GM19324 (cell line): ENCODE results near the gene DRC3.
A peak's percentile ranks its signal among the peaks of the same experiment; 100 is the strongest.

ENCODE experiments used
- ATAC-seq: cut with Tn5 transposase; IDR thresholded peaks from one replicate; pipeline ENCODE4 v1.9.1; 2021; ENCODE audit warnings: mild to moderate bottlenecking, moderate library complexity; ENCODE audit not compliant: unreplicated experiment, low FRiP score

The DRC3 gene, protein sequence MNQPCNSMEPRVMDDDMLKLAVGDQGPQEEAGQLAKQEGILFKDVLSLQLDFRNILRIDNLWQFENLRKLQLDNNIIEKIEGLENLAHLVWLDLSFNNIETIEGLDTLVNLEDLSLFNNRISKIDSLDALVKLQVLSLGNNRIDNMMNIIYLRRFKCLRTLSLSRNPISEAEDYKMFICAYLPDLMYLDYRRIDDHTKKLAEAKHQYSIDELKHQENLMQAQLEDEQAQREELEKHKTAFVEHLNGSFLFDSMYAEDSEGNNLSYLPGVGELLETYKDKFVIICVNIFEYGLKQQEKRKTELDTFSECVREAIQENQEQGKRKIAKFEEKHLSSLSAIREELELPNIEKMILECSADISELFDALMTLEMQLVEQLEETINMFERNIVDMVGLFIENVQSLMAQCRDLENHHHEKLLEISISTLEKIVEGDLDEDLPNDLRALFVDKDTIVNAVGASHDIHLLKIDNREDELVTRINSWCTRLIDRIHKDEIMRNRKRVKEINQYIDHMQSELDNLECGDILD

DNA sequence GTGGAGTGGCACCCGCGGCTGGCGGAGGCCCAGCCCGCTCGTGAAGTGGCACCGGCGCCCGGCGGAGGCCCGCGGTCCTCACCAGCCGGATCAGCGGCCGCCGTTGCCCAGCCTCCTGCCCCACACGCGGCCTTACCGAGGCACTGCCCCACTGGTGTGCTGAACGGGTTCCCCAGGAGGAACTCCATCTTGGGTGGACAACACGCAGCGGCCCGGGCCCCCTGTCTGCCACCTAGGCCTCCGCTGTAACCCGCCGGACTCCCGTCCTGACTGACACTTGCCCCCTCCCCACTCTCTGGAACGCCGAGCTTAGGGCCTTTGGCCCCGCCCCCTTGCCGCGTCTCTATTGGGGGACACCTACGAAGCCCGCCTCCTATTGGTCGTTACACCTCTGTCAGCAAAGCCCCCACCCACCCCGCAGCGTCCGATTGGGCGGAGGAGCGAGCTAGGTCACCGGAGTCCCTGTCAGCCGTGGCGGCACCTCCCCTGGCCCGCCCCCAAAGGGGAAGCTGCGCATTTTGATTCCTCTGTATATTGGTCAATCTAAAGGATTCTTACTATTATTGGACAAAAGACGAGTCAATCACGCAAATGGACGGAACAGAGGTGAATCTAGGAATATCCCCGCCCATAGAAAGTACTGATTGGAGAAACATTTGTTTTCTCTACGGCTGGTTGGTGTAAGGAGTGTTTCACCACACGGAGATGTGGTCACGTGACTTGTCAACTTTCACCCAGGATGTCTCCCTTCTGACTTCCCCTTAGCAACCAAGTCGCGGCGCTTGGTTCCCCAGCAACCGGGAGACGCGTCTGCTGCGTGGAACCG is at the start of gene DRC3, which contains the start of gene TOM1L2:
Gene DRC3, plus strand, starts transcription at position 737 of the 826 bp plus-strand sequence. CDS start 4,737 bp downstream, outside the sequence.
Gene TOM1L2, minus strand, starts transcription at position 275 of the 826 bp plus-strand sequence. Its CDS starts 87 bp downstream, at position 188.
- peak; percentile 94 for ATAC-seq

- ATAC-seq, result no peak
Measured at GRCh38 chr17:17924131-17924856, 48.4 kb upstream of the DRC3 start.

DNA sequence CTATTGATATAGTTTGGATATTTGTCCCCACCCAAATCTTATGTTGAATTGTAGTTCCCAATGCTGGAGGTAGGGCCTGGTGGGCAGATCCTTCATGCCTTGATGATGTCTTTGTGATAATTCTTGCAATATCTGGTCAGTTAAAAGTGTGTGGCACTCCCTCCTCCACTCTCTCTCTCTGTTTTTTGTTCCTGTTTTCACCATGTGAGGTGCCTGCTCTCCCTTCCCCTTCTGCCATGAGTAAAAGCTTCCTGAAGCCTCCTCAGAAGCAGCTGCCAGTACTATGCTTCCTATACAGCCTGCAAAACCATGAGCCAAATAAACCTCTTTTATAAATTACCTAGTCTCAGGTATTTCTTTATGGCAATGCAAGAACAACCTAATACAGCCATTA is 47.8 kb upstream of the DRC3 start:
- ATAC-seq, result no peak

GRCh38 chr17:17926036-17926435 is 46.6 kb upstream of the DRC3 start:
- ATAC-seq, result no peak

GRCh38 chr17:17926840-17927449 is 45.7 kb upstream of the DRC3 start:
- no peak for ATAC-seq

DNA sequence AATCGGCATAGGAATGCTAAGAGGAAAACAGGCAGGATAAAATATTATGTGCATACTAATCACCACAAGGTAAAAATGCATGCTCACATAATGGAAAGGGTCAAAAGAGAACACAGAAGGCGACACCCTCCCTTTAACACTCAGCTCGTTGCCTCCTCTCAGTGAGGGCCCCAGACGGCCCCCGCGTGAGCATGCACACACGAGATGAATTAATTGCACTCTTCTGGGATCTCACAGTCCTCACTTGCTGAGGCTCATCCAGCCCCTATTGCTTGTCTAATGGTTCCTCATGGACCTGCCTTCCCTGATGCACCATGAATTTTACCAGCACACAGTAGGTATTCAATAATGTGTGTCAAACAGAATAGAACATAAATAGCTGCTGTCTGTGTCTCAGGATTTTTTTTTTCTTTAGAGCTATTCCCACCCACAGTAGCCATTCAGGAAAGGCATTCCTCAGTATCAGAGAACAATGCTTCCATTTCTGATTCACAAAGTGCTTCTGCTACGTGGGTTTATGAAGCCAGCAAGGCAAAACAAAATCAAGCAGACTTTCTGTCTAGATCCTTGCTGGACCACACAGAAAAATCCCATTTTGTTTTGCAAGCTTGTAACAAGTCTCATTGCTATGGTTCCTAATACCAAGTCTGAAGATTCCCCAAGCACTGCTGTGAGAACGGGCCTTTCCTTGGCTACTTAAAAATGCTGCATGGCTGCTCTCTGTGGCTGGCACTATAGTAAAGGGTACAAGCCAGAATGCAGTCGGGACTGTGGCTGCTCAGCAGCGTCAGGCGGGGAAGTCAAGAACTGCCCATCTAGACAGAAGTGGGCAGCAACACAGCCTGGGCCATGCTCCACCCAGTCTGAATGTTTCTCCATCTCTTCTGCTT is 44.0 kb upstream of the DRC3 start:
- ATAC-seq, result no peak

- no peak for ATAC-seq
Measured at GRCh38 chr17:17929655-17930380, 42.8 kb upstream of the DRC3 start.

GRCh38 chr17:17930674-17931073 is 42.0 kb upstream of the DRC3 start:
- ATAC-seq, result no peak

GRCh38 chr17:17931159-17931558 is 41.5 kb upstream of the DRC3 start:
- ATAC-seq, result no peak

- ATAC-seq, result no peak
Measured at GRCh38 chr17:17933775-17934174, 38.9 kb upstream of the DRC3 start.

DNA sequence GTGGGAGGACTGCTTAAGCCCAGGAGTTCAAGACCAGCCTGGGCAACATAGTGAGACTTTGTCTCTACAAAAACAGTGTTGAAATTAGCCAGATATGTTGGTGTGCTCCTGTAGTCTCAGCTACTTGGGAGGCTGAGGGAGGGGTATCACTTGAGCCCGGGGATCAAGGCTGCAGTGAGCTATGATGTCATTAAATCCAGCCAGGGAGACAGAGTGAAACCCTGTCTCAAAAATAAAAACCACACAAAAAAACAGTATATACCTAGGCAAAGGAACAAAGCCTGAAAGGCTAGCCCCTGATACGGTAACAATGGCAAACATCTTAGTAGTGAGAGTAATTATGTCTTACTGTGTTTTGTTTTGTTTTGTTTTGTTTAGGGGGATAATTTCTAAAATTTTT is 38.4 kb upstream of the DRC3 start:
- ATAC-seq, result no peak

DNA sequence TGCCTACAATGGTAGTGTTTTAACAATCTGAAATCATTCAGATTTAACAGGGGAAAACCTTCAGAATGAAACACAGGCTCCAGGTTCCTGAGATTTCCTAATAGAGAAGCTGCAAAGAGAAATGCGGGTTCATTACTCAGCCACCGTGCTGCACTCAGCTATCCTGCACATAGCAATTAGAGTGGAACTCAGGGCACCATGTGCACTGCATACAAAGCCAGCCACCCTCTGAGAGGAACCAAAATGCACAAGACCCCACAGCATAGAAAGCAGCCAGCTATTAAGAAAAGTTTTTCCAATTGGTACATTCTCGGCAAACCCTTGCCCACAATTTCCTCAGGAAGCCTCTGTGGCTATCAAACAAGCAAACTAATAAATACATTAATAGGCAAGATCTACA is 37.9 kb upstream of the DRC3 start:
- ATAC-seq, result no peak

DNA sequence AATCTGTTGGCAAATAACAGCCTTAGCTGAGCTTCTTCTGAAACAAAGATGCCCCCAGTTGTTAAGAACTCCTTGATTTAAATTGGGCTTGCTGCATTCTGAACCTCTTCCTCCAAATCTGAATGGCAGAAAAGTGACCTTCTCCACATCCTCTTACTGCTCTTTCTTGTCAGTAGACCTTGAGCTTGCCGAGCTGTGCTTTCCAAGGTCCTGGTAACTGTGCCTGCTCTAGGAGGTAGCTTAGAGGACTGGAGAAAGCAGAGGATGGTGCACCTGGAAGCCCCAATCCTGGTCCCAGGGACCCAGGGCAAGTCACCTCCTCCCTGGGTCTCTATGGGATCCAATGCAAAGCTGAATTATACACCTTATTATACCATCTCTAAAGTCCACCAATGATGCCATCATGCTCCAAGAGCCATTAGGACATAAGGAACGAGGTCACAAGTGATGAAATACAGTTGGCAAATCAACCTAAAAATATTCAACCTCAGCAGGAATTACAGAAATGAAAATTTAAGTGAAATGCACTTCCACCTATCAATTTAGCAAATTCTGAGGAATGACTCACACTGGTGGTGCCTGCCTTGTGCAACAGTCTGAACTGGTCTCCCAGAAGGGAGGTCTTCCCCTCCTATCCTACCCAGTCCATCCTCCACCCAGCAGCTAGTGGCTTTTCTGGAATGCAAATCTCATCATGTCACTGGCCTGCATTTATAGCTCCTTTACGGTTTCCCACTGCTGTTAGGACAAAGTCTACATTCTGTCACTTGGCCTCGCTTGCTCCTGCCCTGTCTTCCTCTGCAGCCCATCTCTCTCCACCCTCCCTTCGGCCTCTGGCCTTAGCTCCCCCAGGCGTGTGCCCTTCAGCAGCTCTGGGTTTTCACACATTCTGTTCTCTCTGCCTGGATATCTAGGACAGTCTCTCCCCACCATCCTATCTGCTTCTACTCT is 37.1 kb upstream of the DRC3 start:
- no peak for ATAC-seq

GRCh38 chr17:17937201-17937853 is 35.3 kb upstream of the DRC3 start:
- ATAC-seq, result no peak

DNA sequence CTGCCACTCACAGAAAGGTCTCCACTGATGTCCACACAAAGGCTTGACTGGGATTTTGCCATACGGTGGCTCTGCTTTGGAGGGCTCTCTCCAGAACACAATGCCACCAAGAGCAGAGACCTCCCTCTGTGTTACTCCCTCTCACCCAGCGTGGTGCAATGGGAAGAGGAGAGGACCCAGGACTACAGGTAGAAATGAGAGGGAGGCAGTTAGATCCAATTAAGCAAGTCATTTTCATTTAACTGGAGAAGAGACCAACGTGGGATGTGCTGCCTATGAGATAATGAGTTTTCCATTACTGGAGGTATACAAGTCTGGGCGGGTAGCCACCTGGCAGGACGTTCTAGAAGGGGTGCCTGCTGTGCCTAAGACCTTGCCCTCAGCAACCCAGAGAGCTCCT is 34.7 kb upstream of the DRC3 start:
- no peak for ATAC-seq

DNA sequence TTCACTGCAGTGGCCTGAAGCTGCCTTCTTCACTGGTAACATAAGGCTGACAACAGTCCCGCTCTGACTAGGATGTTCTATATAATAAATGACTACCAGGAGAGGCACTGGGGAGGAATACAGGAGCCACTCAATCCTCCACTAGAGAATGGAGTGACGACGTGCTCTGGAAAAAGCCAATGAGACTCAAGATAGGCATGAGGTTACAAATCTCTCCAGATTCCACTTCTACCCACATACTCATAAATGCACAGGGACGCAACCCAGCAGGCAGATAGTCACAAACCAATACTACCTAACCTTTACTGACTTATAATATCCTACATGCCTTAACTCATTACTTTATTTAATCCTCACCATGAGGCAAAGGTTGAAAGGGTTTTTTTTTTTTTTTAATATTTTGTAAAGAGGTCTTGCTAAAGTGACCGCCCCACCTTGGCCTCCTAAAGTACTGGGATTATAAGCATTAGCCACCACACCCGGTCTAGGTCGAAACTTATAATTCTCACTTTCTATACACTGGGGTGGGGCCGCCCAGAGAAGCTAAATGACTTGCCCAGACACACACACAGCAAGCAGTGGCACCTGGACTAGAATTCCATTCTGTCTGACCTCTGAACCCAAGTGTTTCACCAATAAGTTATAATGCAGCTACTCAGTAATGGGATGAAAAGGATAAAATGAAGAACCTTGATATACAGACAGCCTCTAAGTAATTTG is 34.1 kb upstream of the DRC3 start:
- no peak for ATAC-seq
